Measurements from ENCODE around the gene FOCAD. TPM values are rescaled to one million over a fixed set of nuclear protein-coding genes. Genes with fewer than 3 reads are reported as not detected.
"Not testable (repeated sequence)": the region's sequence is repeated elsewhere in the genome, so short reads cannot be mapped to it uniquely, and the experiment has no call there.

FOCAD gene
- total RNA-seq, 1 donor from 2014 or later, result 38.3 TPM

DNA sequence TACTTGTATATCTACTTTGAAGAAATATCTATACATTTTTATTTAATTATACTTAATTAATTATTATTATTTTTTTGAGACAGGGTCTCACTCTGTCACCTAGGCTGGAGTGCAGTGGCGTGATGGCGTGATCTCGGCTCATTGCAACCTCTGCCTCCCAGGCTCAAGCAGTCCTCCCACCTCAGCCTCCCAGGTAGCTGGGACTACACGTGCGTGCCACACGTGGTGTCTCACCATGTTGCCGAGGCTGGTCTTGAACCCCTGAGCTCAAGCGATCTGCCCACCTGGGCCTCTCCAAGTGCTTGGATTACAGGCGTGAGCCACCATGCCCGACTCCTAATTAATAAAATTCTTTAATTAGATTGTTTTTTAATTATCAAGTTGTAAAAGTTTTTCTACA is 10.5 kb upstream of the FOCAD start:
- intact Hi-C loops (cut with DNase I); DNase-seq (ENCODE audit: low spot score): not testable (repeated sequence)

- intact Hi-C loops (cut with DNase I), result no loop called here
- no peak for DNase-seq (ENCODE audit: low spot score)
These were observed 2.6 kb upstream of the FOCAD start for GRCh38 chr9:20681467-20681866.

- no peak for DNase-seq (ENCODE audit: low spot score)
- intact Hi-C loops (cut with DNase I), result loop anchor here (1.0 kb wide), 1 partner anchor 60 kb away; no protein-coding TSS in a partner anchor
These were observed 566 bp upstream of the FOCAD start for GRCh38 chr9:20683351-20684034.

- no peak for DNase-seq (ENCODE audit: low spot score)
- intact Hi-C loops (cut with DNase I), result loop anchor here (1.0 kb wide), 1 partner anchor 62 kb away; no protein-coding TSS in a partner anchor
These were observed 1.0 kb downstream of the FOCAD start for GRCh38 chr9:20684875-20685696.

DNA sequence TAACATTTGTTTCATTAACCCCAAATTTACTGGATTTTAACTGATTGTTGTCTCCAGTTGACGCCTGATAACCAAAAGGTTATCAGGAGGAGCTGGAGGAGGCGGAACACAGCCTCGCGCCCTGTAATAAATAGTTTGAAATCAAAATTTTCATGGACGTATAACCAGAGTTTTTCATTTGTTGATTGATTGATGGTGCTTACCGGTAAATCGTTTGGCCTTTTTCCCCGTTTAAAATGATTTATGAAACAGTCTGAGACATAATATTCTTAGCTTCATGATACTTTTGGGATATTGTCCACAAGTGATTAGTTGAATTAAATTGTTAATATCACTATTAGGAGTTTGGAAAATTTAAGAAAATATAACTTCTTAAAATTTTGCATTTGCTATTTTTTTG is 1.7 kb downstream of the FOCAD start:
- intact Hi-C loops (cut with DNase I), result no loop called here
- no peak for DNase-seq (ENCODE audit: low spot score)

GRCh38 chr9:20689833-20690232 is 5.8 kb downstream of the FOCAD start:
- DNase-seq (ENCODE audit: low spot score), result no peak
- intact Hi-C loops (cut with DNase I), result no loop called here

- intact Hi-C loops (cut with DNase I), result no loop called here
- no peak for DNase-seq (ENCODE audit: low spot score)
These were observed 8.5 kb downstream of the FOCAD start for GRCh38 chr9:20692554-20692953.

DNA sequence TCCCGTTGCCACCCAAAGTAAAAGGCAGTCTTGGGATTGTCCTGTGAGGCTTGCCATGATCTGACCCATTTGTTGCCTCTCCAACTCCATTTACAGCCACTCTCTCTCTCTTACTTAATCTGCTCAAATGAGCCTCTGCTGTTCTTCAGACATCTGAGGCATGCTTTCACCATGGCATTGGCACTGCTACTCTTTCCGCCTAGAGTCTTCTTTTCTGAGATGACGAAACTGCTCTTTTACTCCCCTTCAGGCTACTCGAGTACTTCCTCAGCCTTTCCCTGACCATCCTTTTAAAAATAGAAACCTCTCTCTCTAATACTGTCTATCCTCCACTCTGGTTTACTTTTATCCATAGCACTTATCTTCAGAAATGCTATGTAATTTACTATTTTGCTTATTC is 9.0 kb downstream of the FOCAD start:
- DNase-seq (ENCODE audit: low spot score), result no peak
- intact Hi-C loops (cut with DNase I), result no loop called here

- intact Hi-C loops (cut with DNase I), result no loop called here
- no peak for DNase-seq (ENCODE audit: low spot score)
These were observed 10.2 kb downstream of the FOCAD start for GRCh38 chr9:20694248-20694647.

DNA sequence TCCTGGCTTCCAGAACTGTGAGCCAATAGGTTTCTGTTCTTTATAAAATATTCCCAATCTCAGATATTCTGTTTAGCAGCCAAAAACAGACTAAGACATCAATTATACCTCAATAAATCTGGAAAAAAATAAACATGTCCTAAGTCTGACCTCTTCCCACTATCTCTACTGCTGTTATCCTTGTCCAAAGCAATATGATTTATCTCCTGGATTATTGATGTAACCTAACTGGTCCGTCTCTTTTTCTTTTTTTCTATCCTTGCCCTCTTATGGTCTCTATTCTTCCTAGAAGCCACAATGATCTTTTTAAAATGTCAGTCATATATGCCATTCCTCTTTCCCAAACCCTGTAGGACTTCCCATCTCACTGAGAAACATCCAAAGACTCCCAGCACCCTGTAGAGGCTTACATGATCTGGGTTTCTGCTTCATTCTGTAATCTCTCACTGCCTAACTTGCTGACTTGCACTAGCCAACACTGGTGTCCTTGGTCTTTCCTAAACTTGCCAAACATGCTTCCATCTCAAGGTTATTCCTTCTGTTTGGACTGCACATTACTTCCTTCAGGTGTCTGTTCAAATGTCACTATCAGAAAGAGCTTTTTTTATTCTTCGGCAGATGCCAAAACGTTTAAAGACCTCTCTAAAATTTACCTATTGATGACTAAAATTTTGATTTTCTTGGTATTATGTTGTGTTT is 13.1 kb downstream of the FOCAD start:
- intact Hi-C loops (cut with DNase I), result no loop called here
- DNase-seq (ENCODE audit: low spot score), result no peak

DNA sequence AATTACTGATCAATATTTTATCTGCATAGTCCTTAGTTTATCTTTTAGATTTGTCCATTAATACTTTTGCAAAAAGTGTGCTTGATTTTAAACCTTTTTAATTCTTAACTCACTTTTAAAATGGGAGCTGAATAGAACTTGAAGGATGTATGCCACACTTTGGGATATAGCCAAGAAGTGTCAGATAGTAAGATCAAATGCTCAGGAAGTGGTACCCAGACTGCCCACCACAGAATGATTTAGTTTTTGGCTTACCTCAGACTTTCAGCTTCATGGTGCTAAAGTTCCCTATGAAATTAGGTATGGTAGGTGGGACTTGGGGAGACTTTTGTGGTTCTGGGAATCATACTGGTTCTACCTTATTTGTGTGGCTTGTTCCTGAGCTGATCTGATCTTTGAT is 14.7 kb downstream of the FOCAD start:
- DNase-seq (ENCODE audit: low spot score), result no peak
- intact Hi-C loops (cut with DNase I), result no loop called here

DNA sequence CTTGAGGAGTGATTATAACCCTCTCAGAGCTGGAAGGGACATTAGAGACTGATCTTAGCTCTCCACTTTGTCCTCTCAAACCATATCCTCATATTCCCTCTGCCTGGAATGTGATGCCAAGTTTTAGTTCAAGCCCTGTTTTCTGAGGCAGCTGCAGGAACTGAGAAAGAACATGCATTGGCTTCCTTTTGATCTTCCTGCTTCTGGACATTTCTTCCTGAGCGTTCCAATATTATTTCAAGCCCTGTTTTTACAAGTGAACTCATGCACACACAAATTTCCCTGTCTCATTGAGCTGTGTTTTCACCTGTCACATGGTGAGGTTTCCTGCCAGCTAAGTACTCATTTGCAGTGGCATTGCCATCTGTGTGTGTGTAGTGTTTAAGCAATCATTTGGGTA is 17.0 kb downstream of the FOCAD start:
- intact Hi-C loops (cut with DNase I), result no loop called here
- DNase-seq (ENCODE audit: low spot score), result no peak

- intact Hi-C loops (cut with DNase I), result no loop called here
- DNase-seq (ENCODE audit: low spot score), result no peak
These were observed 18.5 kb downstream of the FOCAD start for GRCh38 chr9:20702570-20702969.

- no peak for DNase-seq (ENCODE audit: low spot score)
- intact Hi-C loops (cut with DNase I), result no loop called here
These were observed 19.1 kb downstream of the FOCAD start for GRCh38 chr9:20703146-20703545.

- intact Hi-C loops (cut with DNase I), result no loop called here
- DNase-seq (ENCODE audit: low spot score), result no peak
These were observed 23.6 kb downstream of the FOCAD start for GRCh38 chr9:20707708-20708107.

DNA sequence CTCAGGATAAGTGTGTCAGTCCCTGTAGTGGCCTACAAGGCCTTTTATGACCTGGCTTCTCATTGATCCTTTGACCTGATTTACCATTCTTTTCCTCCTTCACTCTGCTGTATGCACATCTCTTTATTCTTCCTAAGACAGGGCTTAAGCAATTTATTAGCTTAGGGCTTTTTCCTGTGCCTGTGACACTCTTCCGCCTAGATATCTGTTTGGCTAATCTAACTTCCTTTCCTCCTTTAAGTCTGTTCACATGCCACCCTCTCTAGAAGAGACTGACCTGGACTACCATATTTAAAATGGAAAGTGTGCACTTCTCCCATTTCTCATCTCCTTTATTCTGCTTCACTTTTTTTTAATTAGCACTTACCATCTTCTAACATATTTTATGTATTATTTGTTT is 29.1 kb downstream of the FOCAD start:
- intact Hi-C loops (cut with DNase I), result no loop called here

DNA sequence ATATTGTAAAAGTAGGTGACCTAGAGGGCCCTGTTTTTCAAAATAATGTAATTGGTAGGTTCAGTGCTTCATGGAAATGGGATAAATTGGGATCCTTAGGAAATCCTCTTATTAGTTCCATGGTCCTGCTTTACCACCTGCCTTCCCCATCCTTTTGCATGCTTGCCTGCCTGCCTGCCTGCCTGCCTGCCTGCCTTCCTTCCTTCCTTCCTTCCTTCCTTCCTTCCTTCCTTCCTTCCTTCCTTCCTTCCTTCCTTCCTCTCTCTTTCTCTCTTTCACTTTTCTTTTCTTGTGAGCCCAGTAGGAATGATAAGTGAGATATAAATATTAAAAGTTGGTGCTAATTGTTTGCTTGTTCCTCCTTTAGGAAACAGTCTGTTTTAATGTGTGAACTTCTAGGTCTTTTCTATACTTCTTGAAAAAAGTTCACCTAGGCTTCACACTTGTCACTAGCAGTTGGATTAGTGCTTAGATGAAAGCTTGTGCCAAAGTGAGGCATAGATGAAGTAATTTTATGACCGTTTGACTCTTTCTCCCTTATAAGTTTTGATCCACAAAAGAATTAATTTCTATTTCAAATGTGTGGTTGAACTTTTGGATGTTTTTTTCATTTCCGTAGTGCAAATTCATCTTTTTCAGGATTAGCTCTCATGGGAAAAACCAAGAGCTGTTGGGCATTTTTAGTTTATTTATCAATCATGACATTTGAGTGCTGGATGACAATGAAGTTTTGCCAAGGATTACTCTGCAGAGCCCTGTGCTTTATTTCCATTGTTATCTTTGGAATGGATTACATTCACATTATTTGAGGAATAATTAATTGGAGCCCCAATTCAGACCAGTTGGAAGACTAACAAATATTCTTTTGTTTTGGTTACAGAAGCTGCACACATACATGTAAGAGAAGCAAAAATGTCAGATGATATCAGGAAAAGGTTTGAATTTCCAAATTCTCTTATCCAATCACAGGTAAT is 30.7 kb downstream of the FOCAD start:
- intact Hi-C loops (cut with DNase I), result no loop called here
- no peak for DNase-seq (ENCODE audit: low spot score)

More for the DNA sequence above, 29.1 kb downstream of the FOCAD start:
- DNase-seq (ENCODE audit: low spot score), result no peak

- no peak for DNase-seq (ENCODE audit: low spot score)
- intact Hi-C loops (cut with DNase I), result no loop called here
These were observed 38.2 kb downstream of the FOCAD start for GRCh38 chr9:20722221-20722620.

DNA sequence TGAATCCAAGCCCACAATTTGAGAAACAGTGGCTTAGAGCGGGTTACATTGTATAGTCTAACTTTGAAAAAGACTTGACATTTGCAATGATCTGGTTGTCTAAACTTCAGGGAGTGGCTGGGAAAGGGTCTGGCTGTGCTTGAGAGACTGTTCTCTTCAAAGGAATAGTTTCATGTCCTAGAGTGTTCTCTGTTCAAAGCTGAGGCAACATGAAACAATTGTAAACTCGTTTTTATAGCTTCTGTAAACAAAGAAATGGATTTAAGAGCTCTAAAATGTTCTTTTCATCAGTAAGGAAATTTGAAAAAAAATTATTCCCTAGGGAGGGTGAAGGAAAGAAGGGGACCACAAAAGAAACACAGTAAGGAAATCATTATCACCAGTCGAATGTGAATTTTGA is 41.6 kb downstream of the FOCAD start:
- intact Hi-C loops (cut with DNase I), result no loop called here
- DNase-seq (ENCODE audit: low spot score), result no peak
